Skeletal muscle tissue (tissue), 5 donors: Measurements from ENCODE around the gene CARS1. TPM values are rescaled to one million over a fixed set of nuclear protein-coding genes. Genes with fewer than 3 reads are reported as not detected.

Experiments
- H3K27ac ChIP-seq: one replicate; pipeline ENCODE4 v1.7.0; 2013; ENCODE audit warnings: mild to moderate bottlenecking, low read depth, low read length, inconsistent platforms
- H3K27me3 ChIP-seq, 3 donors: one replicate each; pipeline ENCODE4 v1.7.0; 2013; ENCODE audit warnings: low read length in 3 of 3; ENCODE audit not compliant: control insufficient read depth in 3 of 3, insufficient read depth in 3 of 3
- H3K36me3 ChIP-seq, 3 donors: one replicate each; pipeline ENCODE4 v1.7.0; 2013; ENCODE audit warnings: low read length in 3 of 3; ENCODE audit not compliant: control insufficient read depth in 3 of 3, insufficient read depth in 3 of 3
- H3K4me1 ChIP-seq, 3 donors: one replicate each; pipeline ENCODE4 v1.7.0; 2013; ENCODE audit warnings: low read length in 3 of 3, mild to moderate bottlenecking in 3 of 3; ENCODE audit not compliant: control insufficient read depth in 3 of 3, insufficient read depth in 3 of 3
- H3K4me3 ChIP-seq, 3 donors: one replicate each; pipeline ENCODE4 v1.7.0; 2013; ENCODE audit warnings: low read length in 3 of 3
- H3K9ac ChIP-seq, 3 donors: one replicate each; pipeline ENCODE4 v1.7.0; 2013; ENCODE audit warnings: low read length in 3 of 3, mild to moderate bottlenecking in 3 of 3, moderate library complexity in 2 of 3, low read depth in 1 of 3
- H3K9me3 ChIP-seq, 3 donors: one replicate each; pipeline ENCODE4 v1.7.0; 2013; ENCODE audit warnings: low read length in 3 of 3; ENCODE audit not compliant: control insufficient read depth in 3 of 3
- small RNA-seq: library from RNA; depleted of rRNA; stranded (forward); fragments of <200 nt; gene quantifications from one replicate; pipeline ENCODE3, GENCODE V24; 2014
- total RNA-seq: library from RNA; depleted of rRNA; stranded (reverse); fragments of >200 nt; gene quantifications from one replicate; pipeline ENCODE4 v1.2.3, GENCODE V29; 2014
- donor health status: Osteomylitis.

Gene CARS1
- total RNA-seq, 1 donor from 2014 or later: 11.5 TPM

DNA sequence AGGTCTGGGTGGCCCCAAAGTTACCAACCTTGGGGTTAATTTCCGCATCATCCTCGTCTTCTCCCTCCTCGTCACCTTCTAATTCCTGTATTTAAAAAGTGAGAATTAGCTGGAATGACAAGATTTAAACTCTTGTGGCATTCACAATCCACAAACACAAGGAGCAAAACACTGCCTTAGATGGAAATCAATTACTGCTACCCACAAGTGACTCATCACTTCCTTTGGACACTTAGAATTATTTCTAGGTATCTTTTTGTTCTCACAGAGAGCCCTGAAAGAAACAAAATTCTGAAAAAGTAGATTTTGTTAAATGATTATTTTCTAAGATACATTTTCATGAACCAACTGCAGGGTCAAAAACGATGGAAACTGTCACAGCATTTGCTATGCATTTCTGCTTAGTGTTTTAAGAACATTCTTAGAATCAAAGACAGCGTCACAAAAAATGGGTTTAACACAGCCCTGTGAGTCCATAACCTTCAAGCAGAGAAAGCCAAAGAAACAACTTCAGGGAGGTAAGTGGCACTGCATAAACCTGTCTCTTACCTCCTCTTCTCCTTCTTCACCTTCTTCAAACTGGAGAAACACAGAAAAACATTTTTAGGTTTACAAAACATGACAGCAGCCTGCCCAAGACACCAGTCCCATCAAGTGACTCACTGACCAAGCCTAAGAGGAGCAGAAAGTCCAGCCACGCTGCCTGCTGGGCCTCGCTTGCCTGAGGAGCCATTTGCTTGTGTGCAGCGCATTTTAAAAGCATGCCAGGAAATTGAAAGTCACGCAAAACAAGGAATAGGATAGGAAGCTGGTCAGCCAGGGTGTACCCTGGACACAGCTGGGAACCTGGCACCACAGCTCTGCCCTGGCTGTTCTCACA lies 105.8 kb downstream of the CARS1 start:
- H3K9me3 ChIP-seq: no peaks in the 10 kb centered on the region
- H3K9ac ChIP-seq: no peak overlapping the region
- no peak overlapping the region for H3K27ac ChIP-seq

More for the DNA sequence above, 105.8 kb downstream of the CARS1 start:
- Histone ChIP-seq H3K4me3 (no peak overlapping the region), H3K27me3 (no peaks in the 10 kb centered on the region), H3K4me1 (no peaks in the 10 kb centered on the region), H3K36me3 (peaks cover 70 to 83% (median 82%) of the 10 kb centered on the region in 3 donors)

Small RNA genes within 50 kb of the gene (small RNA-seq; reads per million reads assigned to genes)
- gene RNU1-91P: not detected
- gene SNORA54: 9.8 reads per million, percentile 92 among the genes with 10 or more reads in this experiment

Other genes starting within 250 kb of the CARS1 start
- gene CDKN1C, start 171.6 kb downstream of the CARS1 start, total RNA-seq: 209 TPM
- not detected for gene PHLDA2, start 128.0 kb downstream of the CARS1 start, total RNA-seq
- 148 TPM for gene NAP1L4, start 65.1 kb downstream of the CARS1 start, total RNA-seq
- 19.3 TPM for gene OSBPL5, start 107.9 kb upstream of the CARS1 start, total RNA-seq
- not detected for gene MRGPRG, start 161.4 kb upstream of the CARS1 start, total RNA-seq
- gene MRGPRE, start 175.0 kb upstream of the CARS1 start, total RNA-seq: not detected